Duodenal mucosa (tissue), 2 donors: Measurements from ENCODE around the gene TRPM2.

Experiments used
- H3K27ac ChIP-seq: one replicate; pipeline ENCODE4 v1.7.0; 2013; ENCODE audit warnings: low read depth, low read length
- H3K27me3 ChIP-seq, 2 donors: one replicate each; pipeline ENCODE4 v1.7.0; 2013; ENCODE audit warnings: low read length in 2 of 2, control low read depth in 1 of 2; ENCODE audit not compliant: insufficient read depth in 2 of 2, control insufficient read depth in 1 of 2
- H3K36me3 ChIP-seq, 2 donors: one replicate each; pipeline ENCODE4 v1.7.0; 2013; ENCODE audit warnings: low read length in 2 of 2, control low read depth in 1 of 2; ENCODE audit not compliant: insufficient read depth in 2 of 2, control insufficient read depth in 1 of 2
- H3K4me1 ChIP-seq, 2 donors: one replicate each; pipeline ENCODE4 v1.7.0; 2013; ENCODE audit warnings: low read length in 2 of 2, control low read depth in 1 of 2; ENCODE audit not compliant: insufficient read depth in 2 of 2, control insufficient read depth in 1 of 2
- H3K4me3 ChIP-seq, 2 donors: one replicate each; pipeline ENCODE4 v1.7.0; 2013; ENCODE audit warnings: low read length in 2 of 2, low read depth in 1 of 2
- H3K9ac ChIP-seq, 2 donors: one replicate each; pipeline ENCODE4 v1.7.0; 2013; ENCODE audit warnings: low read length in 2 of 2, low read depth in 1 of 2
- H3K9me3 ChIP-seq, 2 donors: one replicate each; pipeline ENCODE4 v1.7.0; 2013; ENCODE audit warnings: low read length in 2 of 2, control low read depth in 1 of 2; ENCODE audit not compliant: control insufficient read depth in 1 of 2

The TRPM2 gene

GRCh38 chr21:44321846-44322450 lies 31.5 kb upstream of the TRPM2 start:
- peaks cover 21 to 87% of the 10 kb centered on the region in 2 donors for H3K36me3 ChIP-seq
- H3K27ac ChIP-seq = no peak overlapping the region
- no peaks in the 10 kb centered on the region for H3K4me1 ChIP-seq
- H3K9ac ChIP-seq = no peak overlapping the region
- H3K4me3 ChIP-seq = no peak overlapping the region
- H3K9me3 ChIP-seq = no peaks in the 10 kb centered on the region
- no peaks in the 10 kb centered on the region for H3K27me3 ChIP-seq

GRCh38 chr21:44322621-44323325 lies 30.6 kb upstream of the TRPM2 start:
- H3K4me1 ChIP-seq = no peaks in the 10 kb centered on the region

GRCh38 chr21:44323591-44323990 lies 29.8 kb upstream of the TRPM2 start:
- Histone ChIP-seq H3K9ac (no peak overlapping the region), H3K9me3 (no peaks in the 10 kb centered on the region), H3K4me1 (no peaks in the 10 kb centered on the region), H3K27ac (no peak overlapping the region), H3K36me3 (peaks cover 26 to 78% of the 10 kb centered on the region in 2 donors), H3K4me3 (no peak overlapping the region), H3K27me3 (no peaks in the 10 kb centered on the region)

More at GRCh38 chr21:44322621-44323325, 30.6 kb upstream of the TRPM2 start:
- peaks cover 26 to 85% of the 10 kb centered on the region in 2 donors for H3K36me3 ChIP-seq
- H3K9me3 ChIP-seq = no peaks in the 10 kb centered on the region
- no peak overlapping the region for H3K4me3 ChIP-seq
- H3K27ac ChIP-seq = no peak overlapping the region
- H3K9ac ChIP-seq = no peak overlapping the region
- H3K27me3 ChIP-seq = no peaks in the 10 kb centered on the region

DNA sequence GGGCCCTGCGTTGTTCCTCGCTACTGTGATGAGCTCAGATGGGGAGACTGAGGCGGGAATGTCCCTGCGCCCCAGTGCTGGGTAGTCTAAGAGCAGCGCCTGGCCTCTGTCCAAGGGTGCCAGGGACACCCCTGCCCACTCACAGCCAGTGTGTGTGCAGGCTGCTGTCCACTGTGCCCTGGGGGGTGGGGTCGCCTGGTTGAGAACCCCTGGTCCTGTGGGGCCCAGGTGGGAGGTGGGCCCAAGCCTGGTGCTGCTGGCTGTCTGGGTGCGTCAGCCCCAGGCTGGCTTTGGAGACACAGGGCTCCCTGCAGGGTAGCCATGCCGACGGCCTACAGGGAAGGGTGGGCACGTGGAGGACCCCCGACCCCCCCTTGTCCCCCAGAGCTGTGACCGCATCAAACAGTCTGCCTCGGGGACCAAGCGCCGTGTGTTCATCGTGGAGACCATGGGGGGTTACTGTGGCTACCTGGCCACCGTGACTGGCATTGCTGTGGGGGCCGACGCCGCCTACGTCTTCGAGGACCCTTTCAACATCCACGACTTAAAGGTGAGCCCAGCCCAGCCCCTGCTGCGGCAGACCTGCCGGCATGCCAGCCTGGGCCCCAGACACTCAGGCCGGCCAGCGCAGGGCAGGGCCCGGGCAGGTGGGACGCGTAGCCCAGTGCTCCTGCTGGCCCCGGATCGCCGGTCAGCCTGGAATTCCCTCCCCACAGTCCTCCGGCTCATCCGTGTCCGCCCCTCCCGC lies 29.1 kb upstream of the TRPM2 start:
- no peaks in the 10 kb centered on the region for H3K9me3 ChIP-seq
- no peaks in the 10 kb centered on the region for H3K4me1 ChIP-seq
- H3K4me3 ChIP-seq = no peak overlapping the region
- H3K27me3 ChIP-seq = no peaks in the 10 kb centered on the region
- no peak overlapping the region for H3K9ac ChIP-seq
- H3K36me3 ChIP-seq = peaks cover 22 to 75% of the 10 kb centered on the region in 2 donors
- H3K27ac ChIP-seq = no peak overlapping the region

DNA sequence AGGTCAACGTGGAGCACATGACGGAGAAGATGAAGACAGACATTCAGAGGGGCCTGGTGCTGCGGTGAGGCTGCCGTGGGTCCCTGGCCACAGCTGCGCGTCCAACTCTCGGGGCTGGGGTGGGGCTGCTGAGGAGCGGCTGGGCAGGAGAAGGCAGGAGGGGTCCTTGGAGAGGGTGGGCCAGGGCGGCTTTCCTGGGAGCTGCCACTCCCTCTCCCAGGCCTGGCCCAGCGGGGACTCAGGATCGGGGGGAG lies 28.6 kb upstream of the TRPM2 start:
- no peaks in the 10 kb centered on the region for H3K4me1 ChIP-seq
- no peak overlapping the region for H3K9ac ChIP-seq
- H3K36me3 ChIP-seq = peaks cover 19 to 70% of the 10 kb centered on the region in 2 donors
- no peaks in the 10 kb centered on the region for H3K27me3 ChIP-seq
- no peaks in the 10 kb centered on the region for H3K9me3 ChIP-seq
- no peak overlapping the region for H3K27ac ChIP-seq
- H3K4me3 ChIP-seq = no peak overlapping the region

GRCh38 chr21:44325386-44326271 lies 27.8 kb upstream of the TRPM2 start:
- Histone ChIP-seq H3K27me3 (no peaks in the 10 kb centered on the region), H3K27ac (no peak overlapping the region), H3K9me3 (no peaks in the 10 kb centered on the region), H3K4me3 (no peak overlapping the region), H3K4me1 (no peaks in the 10 kb centered on the region), H3K36me3 (peaks cover 16 to 63% of the 10 kb centered on the region in 2 donors), H3K9ac (no peak overlapping the region)

GRCh38 chr21:44326272-44326647 lies 27.2 kb upstream of the TRPM2 start:
- Histone ChIP-seq H3K36me3 (peaks cover 16 to 58% of the 10 kb centered on the region in 2 donors), H3K9me3 (no peaks in the 10 kb centered on the region)

DNA sequence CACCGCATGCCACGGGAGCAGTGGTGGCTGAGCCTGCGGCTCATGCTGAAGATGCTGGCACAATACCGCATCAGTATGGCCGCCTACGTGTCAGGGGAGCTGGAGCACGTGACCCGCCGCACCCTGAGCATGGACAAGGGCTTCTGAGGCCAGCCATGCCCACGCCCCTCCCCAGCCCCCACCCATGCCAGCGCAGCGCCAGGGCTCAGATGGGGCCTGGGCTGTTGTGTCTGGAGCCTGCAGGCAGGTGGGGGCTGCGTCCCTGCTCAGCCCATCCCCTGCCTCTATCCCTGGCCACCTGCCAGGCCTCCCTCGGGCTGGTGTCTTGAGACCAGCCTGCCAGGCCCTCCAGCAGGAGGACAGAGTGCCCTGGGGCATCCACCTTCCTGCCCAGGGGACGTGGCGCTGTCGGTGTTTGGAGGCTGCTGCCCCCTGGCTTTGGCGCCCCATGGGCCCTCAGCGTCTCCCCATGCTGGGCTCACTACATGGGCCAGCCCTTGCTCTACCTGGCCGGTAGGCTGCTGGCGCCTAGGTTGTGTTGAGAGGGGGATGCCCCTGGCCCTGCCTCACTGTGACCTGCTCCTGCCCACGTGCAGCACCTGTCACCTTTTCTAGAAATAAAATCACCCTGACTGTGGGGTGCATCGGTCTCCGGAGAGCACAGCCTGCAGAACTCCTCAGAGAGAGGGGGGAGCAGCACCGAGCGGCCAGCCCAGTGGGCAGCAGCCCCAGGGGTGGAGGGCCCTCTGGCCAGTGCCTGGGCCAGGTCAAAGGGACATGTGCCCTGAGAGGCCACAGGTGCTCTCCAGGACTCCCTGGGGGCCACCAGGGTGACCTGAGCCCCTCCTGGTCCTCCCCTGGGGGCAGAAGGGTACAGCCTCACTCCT lies 26.5 kb upstream of the TRPM2 start:
- H3K27me3 ChIP-seq = no peaks in the 10 kb centered on the region
- H3K4me1 ChIP-seq = no peaks in the 10 kb centered on the region
- peaks cover 16 to 55% of the 10 kb centered on the region in 2 donors for H3K36me3 ChIP-seq
- H3K4me3 ChIP-seq = no peak overlapping the region
- H3K27ac ChIP-seq = no peak overlapping the region
- no peak overlapping the region for H3K9ac ChIP-seq
- no peaks in the 10 kb centered on the region for H3K9me3 ChIP-seq

More at GRCh38 chr21:44326272-44326647, 27.2 kb upstream of the TRPM2 start:
- H3K27me3 ChIP-seq = no peaks in the 10 kb centered on the region
- no peak overlapping the region for H3K9ac ChIP-seq
- H3K4me1 ChIP-seq = no peaks in the 10 kb centered on the region
- no peak overlapping the region for H3K27ac ChIP-seq
- no peak overlapping the region for H3K4me3 ChIP-seq

- Histone ChIP-seq H3K4me1 (no peaks in the 10 kb centered on the region), H3K27me3 (no peaks in the 10 kb centered on the region), H3K36me3 (peaks cover 12 to 48% of the 10 kb centered on the region in 2 donors), H3K9me3 (no peaks in the 10 kb centered on the region), H3K27ac (no peak overlapping the region), H3K4me3 (no peak overlapping the region), H3K9ac (no peak overlapping the region)
Measured at GRCh38 chr21:44327603-44327974, 25.8 kb upstream of the TRPM2 start.
